ENCODE measurements around the gene IFT20.

DNA sequence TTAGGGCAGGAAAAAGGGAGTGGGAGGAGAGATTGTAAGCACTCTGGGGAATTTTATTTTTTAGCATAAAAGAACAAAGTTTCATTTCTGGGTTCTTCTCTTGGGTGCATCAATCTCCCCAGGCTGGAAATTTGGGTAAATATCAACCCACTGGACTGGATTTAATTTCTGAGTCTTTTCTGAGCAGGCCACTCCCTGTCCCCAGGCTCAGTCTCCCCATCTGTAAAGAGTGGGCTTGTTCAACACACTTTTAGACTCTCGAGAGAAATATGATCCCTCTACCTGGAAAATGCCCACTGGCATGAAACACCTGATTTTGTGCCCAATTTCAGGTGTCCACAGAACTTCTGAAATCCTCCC, 35.5 kb upstream of the IFT20 start:
- TF ChIP-seq CTCF (conservative IDR thresholded peaks at IDR 0.05; ENCODE audit: low read depth in 2 of 2): no peak
- no peak for TF ChIP-seq EZH2 (IDR thresholded peaks at IDR 0.05; ENCODE audit: low read depth, unreplicated experiment)
- no peak for TF ChIP-seq REST (IDR thresholded peaks at IDR 0.05; ENCODE audit: unreplicated experiment)
- no peak for TF ChIP-seq EZH2phosphoT487 (IDR thresholded peaks at IDR 0.05; ENCODE audit: unreplicated experiment)
- TF ChIP-seq JUNB (IDR thresholded peaks at IDR 0.05; ENCODE audit: unreplicated experiment): no peak
- TF ChIP-seq ETS1 (IDR thresholded peaks at IDR 0.05): no peak
- TF ChIP-seq POLR2AphosphoS5 (IDR thresholded peaks at IDR 0.05; ENCODE audit: low read depth): no peak
- TF ChIP-seq CREB1 (CRISPR knock-in tag; IDR thresholded peaks at IDR 0.05; ENCODE audit: low read depth): no peak
- no peak for TF ChIP-seq NANOG (IDR thresholded peaks at IDR 0.05; ENCODE audit: borderline replicate concordance)
- no peak for TF ChIP-seq ZNF331 (CRISPR knock-in tag; IDR thresholded peaks at IDR 0.05; ENCODE audit: low read depth)
- no peak for TF ChIP-seq STAT1 (IDR thresholded peaks at IDR 0.05; ENCODE audit: unreplicated experiment)
- TF ChIP-seq ZNF114 (CRISPR knock-in tag; IDR thresholded peaks at IDR 0.05): no peak
- no peak for TF ChIP-seq ZNF462 (CRISPR knock-in tag; IDR thresholded peaks at IDR 0.05)

All from GM23338 (cell line).